Activated B cell treated with CpG ODN at 0.5 μM for 24 hours (primary cell): ENCODE results near the gene CDK2AP2. TPM values are rescaled to one million over a fixed set of nuclear protein-coding genes. Genes with fewer than 3 reads are reported as not detected.
"Not testable (repeated sequence)": the region's sequence is repeated elsewhere in the genome, so short reads cannot be mapped to it uniquely, and the experiment has no call there.

ENCODE experiments used
- ATAC-seq: fragments of 200-7000 bp; cut with Tn5 transposase; one replicate; pipeline ENCODE4 v1.10.0; 2021; ENCODE audit warnings: low read depth, mild to moderate bottlenecking, moderate library complexity
- CTCF ChIA-PET: fragments of 350-600 bp; sonication (Branson Sonifier 250); formaldehyde crosslinking; loops from one replicate; lab custom pipeline; 2021; ENCODE audit warnings: antibody characterized with exemption; lab: Charles Lee
- POLR2A ChIA-PET: fragments of 350-600 bp; sonication (Branson Sonifier 250); formaldehyde crosslinking; loops from one replicate; lab custom pipeline; 2021; ENCODE audit warnings: antibody characterized with exemption; lab: Charles Lee
- DNase-seq: peaks from one replicate; pipeline ENCODE4 v3.0.0; 2022
- H3K27ac Mint-ChIP-seq: one replicate; pipeline ENCODE4 v1.8.0; 2020; ENCODE audit warnings: mixed read lengths
- H3K27me3 Mint-ChIP-seq: one replicate; pipeline ENCODE4 v1.8.0; 2021; ENCODE audit warnings: mixed read lengths
- H3K36me3 Mint-ChIP-seq: one replicate; pipeline ENCODE4 v1.8.0; 2021; ENCODE audit warnings: low read depth, mixed read lengths
- H3K4me1 Mint-ChIP-seq: one replicate; pipeline ENCODE4 v1.8.0; 2021; ENCODE audit warnings: mixed read lengths
- H3K4me3 Mint-ChIP-seq: one replicate; pipeline ENCODE4 v1.8.0; 2020; ENCODE audit warnings: mild to moderate bottlenecking, mixed read lengths
- H3K9me3 Mint-ChIP-seq: one replicate; pipeline ENCODE4 v1.8.0; 2020; ENCODE audit warnings: mixed read lengths
- CTCF ChIP-seq: fragments of 200-600 bp; IDR thresholded peaks from one replicate; pipeline ENCODE4 v1.8.0; 2022; ENCODE audit warnings: antibody characterized with exemption, mild to moderate bottlenecking
- intact Hi-C: fragments of 100-400 bp; cut with micrococcal nuclease; formaldehyde crosslinking; loops from one replicate; pipeline ENCODE4 v1.15.1; 2024
- total RNA-seq: library from RNA; stranded (reverse); gene quantifications from 2 replicates; pipeline ENCODE4 v1.2.3, GENCODE V29; 2022

CDK2AP2 gene
- total RNA-seq, 1 donor from 2014 or later = 67.1 TPM

- H3K4me3 Mint-ChIP-seq = peak overlapping the region; percentile 61
- no peak for ATAC-seq
- CTCF ChIA-PET = interaction anchor here (1.5 kb wide), 1 partner anchor 85 kb away, joined by 9 read pairs; the partner anchor contains the start of gene PPP1CA
Observed at GRCh38 chr11:67486481-67487195, 21.3 kb downstream of the CDK2AP2 start.

GRCh38 chr11:67485873-67486361 lies 22.0 kb downstream of the CDK2AP2 start:
- not testable (repeated sequence) for H3K27me3 Mint-ChIP-seq, H3K9me3 Mint-ChIP-seq, DNase-seq, ATAC-seq
- intact Hi-C loops = loop anchor here (1.0 kb wide), 1 partner anchor 19 kb away; the partner anchor contains the start of gene PITPNM1
- peaks cover 60% of the 10 kb centered on the region for H3K4me1 Mint-ChIP-seq
- ChIA-PET CTCF (interaction anchor here (0.7 to 1.5 kb wide), 3 partner anchors 49 to 106 kb away, joined by 4 to 9 read pairs (median 5); partner anchors contain the start of genes PPP1CA and PTPRCAP), POLR2A (interaction anchor here (0.7 to 11.1 kb wide), 16 partner anchors 14 to 114 kb away, joined by 3 to 189 read pairs (median 6); partner anchors contain the start of genes PITPNM1, PPP1CA, PTPRCAP and TMEM134)
- peak overlapping the region; percentile 61 for H3K4me3 Mint-ChIP-seq
- peaks cover 65% of the 10 kb centered on the region for H3K36me3 Mint-ChIP-seq
- peak overlapping the region; percentile 98 for H3K27ac Mint-ChIP-seq

More at GRCh38 chr11:67486481-67487195, 21.3 kb downstream of the CDK2AP2 start:
- Mint-ChIP-seq H3K27ac (peak overlapping the region; percentile 98), H3K9me3 (no peaks in the 10 kb centered on the region), H3K36me3 (peaks cover 71% of the 10 kb centered on the region), H3K4me1 (peaks cover 60% of the 10 kb centered on the region), H3K27me3 (no peaks in the 10 kb centered on the region)
- intact Hi-C loops = no loop called here
- no peak for TF ChIP-seq CTCF
- no peak for DNase-seq
- POLR2A ChIA-PET = interaction anchor here (0.9 to 11.1 kb wide), 12 partner anchors 13 to 134 kb away, joined by 3 to 189 read pairs (median 6); partner anchors contain the start of genes PPP1CA, PTPRCAP and TMEM134

GRCh38 chr11:67484847-67485311 lies 23.1 kb downstream of the CDK2AP2 start:
- Mint-ChIP-seq H3K4me1 (peaks cover 60% of the 10 kb centered on the region), H3K4me3 (peak overlapping the region; percentile 93), H3K27me3 (no peaks in the 10 kb centered on the region), H3K36me3 (peaks cover 55% of the 10 kb centered on the region), H3K27ac (peak overlapping the region; percentile 98), H3K9me3 (no peaks in the 10 kb centered on the region)
- no peak for TF ChIP-seq CTCF
- ChIA-PET POLR2A (interaction anchor here (0.9 to 11.1 kb wide), 13 partner anchors 16 to 133 kb away, joined by 3 to 189 read pairs (median 15); partner anchors contain the start of genes PITPNM1, POLD4, PPP1CA and PTPRCAP), CTCF (interaction anchor here (1.5 kb wide), 1 partner anchor 83 kb away, joined by 9 read pairs; the partner anchor contains the start of gene PPP1CA)
- DNase-seq = peak; percentile 57
- peak; percentile 35 for ATAC-seq
- intact Hi-C loops = loop anchor here (1.0 kb wide), 1 partner anchor 20 kb away; the partner anchor contains the start of gene PITPNM1

- ATAC-seq = no peak
- no peaks in the 10 kb centered on the region for H3K9me3 Mint-ChIP-seq
- ChIA-PET CTCF (interaction anchor here (0.6 to 1.4 kb wide), 2 partner anchors 16 to 142 kb away, joined by 3 to 6 read pairs; no protein-coding TSS in a partner anchor), POLR2A (interaction anchor here (0.6 to 11.1 kb wide), 18 partner anchors 10 to 133 kb away, joined by 3 to 189 read pairs (median 10); partner anchors contain the start of genes CORO1B, GSTP1, POLD4 and PPP1CA)
- peaks cover 49% of the 10 kb centered on the region for H3K36me3 Mint-ChIP-seq
- intact Hi-C loops = loop anchor here (1.0 to 2.0 kb wide), 4 partner anchors 48 to 131 kb away; partner anchors contain the start of genes POLD4 and RPS6KB2
- H3K4me3 Mint-ChIP-seq = peak overlapping the region; percentile 93
- H3K27me3 Mint-ChIP-seq = no peaks in the 10 kb centered on the region
- DNase-seq = peak; percentile 34
- TF ChIP-seq CTCF = no peak
- H3K4me1 Mint-ChIP-seq = peaks cover 60% of the 10 kb centered on the region
- peak overlapping the region; percentile 98 for H3K27ac Mint-ChIP-seq
Observed at GRCh38 chr11:67483831-67484665, 23.9 kb downstream of the CDK2AP2 start.
